Lower leg skin (tissue), 4 donors: ENCODE data around the gene DRG2. TPM values are rescaled to one million over a fixed set of nuclear protein-coding genes. Genes with fewer than 3 reads are reported as not detected.

Experiments
- DNase-seq, 2 donors: peaks; one replicate each; pipeline ENCODE4 v3.0.0-alpha.2; 2019; ENCODE audit warnings: low spot score in 2 of 2
- H3K4me3 ChIP-seq: fragments of 200-600 bp; sonication (generic); 2 replicates; pipeline ENCODE4 v1.5.1; 2017; ENCODE audit warnings: mild to moderate bottlenecking, low read depth; ENCODE audit not compliant: poor library complexity, severe bottlenecking
- CTCF ChIP-seq, 3 donors: fragments of 450-650 bp; IDR thresholded peaks; one replicate each; pipeline ENCODE4 v1.5.1; 2016; ENCODE audit warnings: antibody characterized with exemption in 3 of 3, mild to moderate bottlenecking in 3 of 3, moderate library complexity in 2 of 3
- POLR2A ChIP-seq, 2 donors: fragments of 450-650 bp; IDR thresholded peaks; one replicate each; pipeline ENCODE4 v1.6.1; 2016 to 2017; ENCODE audit warnings: antibody characterized with exemption in 2 of 2, mild to moderate bottlenecking in 1 of 2, moderate library complexity in 1 of 2
- WGBS, 2 donors: methylation state at CpG; one replicate each; pipeline ENCODE4 v1.1.5; 2018; 5-methylcytosine and 5-hydroxymethylcytosine counted together
- intact Hi-C: fragments of 100-400 bp; cut with DNase I; formaldehyde crosslinking; loops from one replicate; pipeline ENCODE4 v1.15.0; 2023; ENCODE audit warnings: low total_unique reads
- total RNA-seq, 4 donors: library from RNA; depleted of rRNA; stranded (reverse); fragments of >200 nt; gene quantifications; one replicate each; pipeline ENCODE4 v1.1.0, GENCODE V29; 2016

DRG2 gene
- total RNA-seq, 4 donors from 2014 or later = 33.5 to 44.5 (median 37.4) TPM

- H3K4me3 ChIP-seq = peak overlapping the region; percentile 67
- intact Hi-C loops = loop anchor here (10.0 kb wide), 1 partner anchor 366 kb away; no protein-coding TSS in a partner anchor
- WGBS, 2 donors = 17 to 20% methylated on average over 6 of the region's 6 CpGs
- no peak for DNase-seq
- no peak for TF ChIP-seq CTCF (IDR thresholded peaks at IDR 0.05)
- TF ChIP-seq POLR2A (IDR thresholded peaks at IDR 0.05) = no peak
Measured at GRCh38 chr17:18040261-18040858, 47.4 kb upstream of the DRG2 start.

- TF ChIP-seq POLR2A (IDR thresholded peaks at IDR 0.05) (no peak), CTCF (IDR thresholded peaks at IDR 0.05) (no peak)
- no peak for DNase-seq
- intact Hi-C loops = loop anchor here (10.0 kb wide), 1 partner anchor 367 kb away; no protein-coding TSS in a partner anchor
- no peak overlapping the region for H3K4me3 ChIP-seq
- 35 to 36% methylated on average over 1 of the region's 1 CpG for WGBS, 2 donors
Measured at GRCh38 chr17:18041776-18042175, 46.0 kb upstream of the DRG2 start.

GRCh38 chr17:18042983-18043382 lies 44.8 kb upstream of the DRG2 start:
- DNase-seq = no peak
- intact Hi-C loops = loop anchor here (10.0 kb wide), 1 partner anchor 368 kb away; no protein-coding TSS in a partner anchor
- TF ChIP-seq CTCF (IDR thresholded peaks at IDR 0.05) (no peak), POLR2A (IDR thresholded peaks at IDR 0.05) (no peak)
- 84 to 85% methylated on average over 8 of the region's 8 CpGs for WGBS, 2 donors
- no peak overlapping the region for H3K4me3 ChIP-seq

- WGBS, 2 donors = 49 to 73% methylated on average over 1 of the region's 1 CpG
- intact Hi-C loops = loop anchor here (10.0 kb wide), 1 partner anchor 369 kb away; no protein-coding TSS in a partner anchor
- H3K4me3 ChIP-seq = no peak overlapping the region
- DNase-seq = no peak
- TF ChIP-seq CTCF (IDR thresholded peaks at IDR 0.05) (no peak), POLR2A (IDR thresholded peaks at IDR 0.05) (no peak)
Measured at GRCh38 chr17:18043491-18043890, 44.3 kb upstream of the DRG2 start.

- 88 to 90% methylated on average over 3 of the region's 3 CpGs for WGBS, 2 donors
- no peak for TF ChIP-seq POLR2A (IDR thresholded peaks at IDR 0.05)
- no peak overlapping the region for H3K4me3 ChIP-seq
- intact Hi-C loops = loop anchor here (10.0 kb wide), 1 partner anchor 370 kb away; no protein-coding TSS in a partner anchor
- no peak for DNase-seq
Measured at GRCh38 chr17:18044609-18045008, 43.1 kb upstream of the DRG2 start.

- TF ChIP-seq CTCF (IDR thresholded peaks at IDR 0.05) = no peak
- no peak for TF ChIP-seq POLR2A (IDR thresholded peaks at IDR 0.05)
- DNase-seq = no peak
- 87 to 88% methylated on average over 3 of the region's 3 CpGs for WGBS, 2 donors
Measured at GRCh38 chr17:18045691-18046350, 41.9 kb upstream of the DRG2 start.

More at GRCh38 chr17:18045691-18046350, 41.9 kb upstream of the DRG2 start:
- no peak overlapping the region for H3K4me3 ChIP-seq
- intact Hi-C loops = loop anchor here (10.0 kb wide), 1 partner anchor 371 kb away; no protein-coding TSS in a partner anchor
